NCI-H1105 treated with DMSO at 0.1 percent for 48 hours (cell line): ENCODE data around the gene TLNRD1.
A peak's percentile ranks its signal among the peaks of the same experiment; 100 is the strongest.
"Not testable (repeated sequence)": the region's sequence is repeated elsewhere in the genome, so short reads cannot be mapped to it uniquely, and the experiment has no call there.

Experiments used
- DNase-seq: peaks from one replicate; lab custom pipeline; 2025; lab: John Stamatoyannopoulos, UW

The TLNRD1 gene

DNA sequence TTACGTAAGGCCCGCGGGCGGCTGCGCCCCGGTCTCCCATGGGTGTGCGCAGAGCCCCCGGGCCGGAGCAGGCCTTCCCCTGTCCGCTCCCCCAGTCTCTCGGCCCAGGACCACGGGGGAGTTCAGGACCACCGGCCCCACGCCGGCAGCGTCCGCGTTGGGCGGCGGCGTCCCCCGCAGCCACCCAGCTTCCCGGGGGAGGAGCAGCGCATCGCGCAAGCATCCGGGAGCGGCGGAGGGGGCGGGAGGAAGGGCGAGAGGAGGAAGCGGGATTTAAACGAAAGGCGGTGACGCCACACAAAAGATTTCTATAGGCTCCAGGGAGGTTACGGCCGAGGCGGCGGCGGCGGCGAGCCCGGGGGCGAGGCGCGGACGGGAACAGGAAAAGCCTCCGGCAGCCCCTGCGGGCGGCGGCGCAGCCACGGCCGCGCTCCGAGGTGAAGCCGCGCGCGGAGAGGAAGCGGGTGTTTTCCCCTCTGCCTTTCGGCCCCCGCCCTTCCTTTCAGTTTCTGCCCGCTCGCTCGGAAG, at the start of gene TLNRD1:
Gene TLNRD1 (plus strand): TSS at position 300 of the 528 bp plus-strand sequence. CDS start 1,349 bp downstream, outside the sequence.
- DNase-seq = peak; percentile 72

DNA sequence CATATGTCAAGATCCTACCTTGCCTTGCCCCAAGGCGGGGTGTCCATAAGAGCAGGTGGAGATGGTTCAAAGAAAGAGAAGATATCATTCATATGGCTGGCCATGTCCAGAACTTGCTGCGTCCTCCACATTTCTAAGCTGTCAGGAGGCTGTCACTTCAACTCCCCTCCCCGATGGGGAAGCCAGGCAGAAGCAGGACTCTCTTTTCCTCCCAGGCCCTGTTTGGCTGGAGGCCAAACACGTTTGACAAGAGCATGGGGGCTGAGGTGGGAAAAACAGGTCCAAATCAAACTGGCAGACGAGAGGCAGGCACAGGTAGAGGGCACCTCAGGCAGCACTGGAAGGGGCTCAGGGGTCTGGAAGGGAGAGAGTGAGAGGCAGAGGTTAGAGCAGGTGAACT, 48.8 kb upstream of the TLNRD1 start:
- no peak for DNase-seq

DNA sequence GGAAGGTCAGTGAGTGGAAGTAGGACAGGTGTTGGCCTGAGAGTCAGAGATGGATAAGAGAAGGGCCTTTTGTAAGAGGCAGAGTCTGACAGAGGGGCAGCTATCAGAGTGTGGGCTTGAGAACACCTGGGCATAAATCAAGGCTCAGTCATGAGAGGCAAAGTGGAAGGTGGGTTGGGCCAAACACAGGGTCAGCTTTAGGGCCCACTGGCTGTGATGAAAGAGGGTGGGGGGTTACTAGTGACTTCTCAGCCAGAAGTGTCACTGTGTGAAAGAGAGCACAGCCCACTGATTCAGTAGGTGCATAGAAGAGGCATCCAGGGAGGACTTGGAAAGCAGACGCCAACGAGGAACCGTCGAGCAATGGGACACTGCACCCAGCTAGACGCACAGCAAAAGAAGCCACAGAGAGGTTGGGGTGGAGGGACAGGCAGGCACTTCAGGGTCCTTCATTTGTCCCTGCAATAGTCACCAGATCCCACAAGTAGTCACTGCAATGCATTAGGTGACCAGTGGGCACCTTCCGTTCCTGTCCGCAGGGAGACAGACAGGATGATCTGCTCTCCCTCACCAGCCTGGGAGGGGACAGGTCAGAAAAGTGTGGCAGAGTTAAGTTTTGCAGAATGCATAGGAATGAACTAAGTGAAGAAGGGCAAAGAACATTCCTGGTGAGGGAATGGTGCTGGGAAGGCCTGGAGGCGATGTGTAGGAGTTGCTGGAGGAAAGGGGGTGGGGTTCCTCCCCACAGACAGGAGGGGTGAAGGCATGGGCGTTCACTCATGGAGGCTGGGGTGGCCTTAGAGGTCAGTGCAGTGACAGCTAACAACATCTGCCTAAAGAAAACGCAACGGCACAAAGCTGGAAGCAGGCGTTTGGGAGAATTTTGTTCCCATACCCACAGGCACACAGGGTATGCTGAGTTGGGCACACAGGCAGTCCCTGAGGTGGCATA, 47.4 kb upstream of the TLNRD1 start:
- no peak for DNase-seq

DNA sequence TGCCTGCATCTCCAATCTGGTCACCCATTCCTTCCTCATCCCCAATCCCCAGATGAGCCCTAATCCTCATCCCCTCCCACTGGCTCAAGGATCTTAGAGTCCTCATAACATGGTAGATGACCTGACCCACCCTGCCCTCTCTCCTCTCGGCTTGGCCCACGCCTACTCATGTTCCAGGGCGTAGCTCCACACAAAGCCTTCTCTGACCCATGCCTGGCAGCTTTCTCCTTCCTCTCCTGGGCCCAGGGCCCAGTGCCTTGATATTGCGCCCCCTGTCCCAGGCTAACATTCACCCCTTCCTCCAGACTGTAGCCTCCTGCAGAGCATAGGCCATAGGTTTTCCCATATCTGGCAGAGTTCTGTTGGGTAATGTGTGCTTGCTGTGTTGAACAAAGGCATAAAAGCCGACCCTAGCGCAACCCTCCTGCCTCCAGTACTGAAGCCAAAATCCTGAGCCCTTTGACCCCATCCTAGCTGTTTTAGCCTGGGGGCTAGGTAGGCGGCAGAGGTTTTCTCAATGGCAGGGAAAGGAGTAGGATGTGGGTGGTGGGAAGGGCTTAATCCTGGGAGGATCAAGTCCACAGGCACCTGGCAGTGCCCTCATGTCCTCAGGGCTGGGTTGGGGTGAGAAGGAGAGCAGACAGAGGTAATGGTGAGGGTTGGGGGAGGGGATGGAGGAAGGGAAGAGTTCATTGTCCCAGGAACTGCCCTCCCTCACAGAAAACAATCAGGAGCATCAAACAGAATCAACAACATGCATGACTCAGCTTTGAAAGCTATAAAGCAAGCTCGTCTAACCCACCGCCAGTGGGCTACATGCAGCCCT, 46.6 kb upstream of the TLNRD1 start:
- no peak for DNase-seq

DNA sequence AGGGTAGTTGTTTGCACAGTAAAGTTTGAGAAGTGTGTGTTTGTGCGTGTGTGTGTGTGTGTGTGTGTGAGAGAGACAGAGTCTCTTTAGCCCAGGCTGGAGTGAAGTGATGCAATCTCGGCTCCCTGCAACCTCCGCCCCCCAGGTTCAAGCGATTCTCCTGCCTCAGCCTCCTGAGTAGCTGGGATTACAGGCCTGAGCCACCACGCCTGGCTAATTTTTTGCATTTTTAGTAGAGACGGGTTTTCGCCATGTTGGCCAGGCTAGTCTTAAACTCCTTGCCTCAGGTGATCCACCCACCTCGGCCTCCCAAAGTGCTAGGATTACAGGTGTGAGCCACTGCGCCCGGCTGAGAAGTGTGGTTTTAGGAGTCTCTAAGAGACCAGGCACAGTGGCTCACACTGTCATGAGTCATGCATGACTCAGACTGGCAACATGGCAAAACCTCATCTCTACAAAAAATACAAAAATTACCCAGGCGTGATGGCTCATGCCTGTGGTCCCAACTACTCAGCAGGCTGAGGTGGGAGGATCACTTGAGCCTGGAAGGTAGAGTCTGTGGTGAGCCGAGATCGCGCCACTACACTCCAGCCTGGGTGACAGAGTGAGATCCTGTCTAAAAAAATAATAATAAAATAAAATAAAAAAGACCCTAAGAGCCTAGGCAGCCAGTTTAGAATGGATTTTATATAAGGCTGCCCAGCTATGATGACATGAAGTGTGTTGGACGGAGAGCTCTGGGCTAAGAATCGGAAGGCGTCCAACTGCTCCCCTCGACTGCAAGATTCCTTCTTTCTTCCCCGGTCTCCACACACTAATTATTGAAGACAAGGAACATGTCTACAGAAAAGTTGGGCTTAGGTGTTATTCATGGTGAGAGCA, 44.9 kb upstream of the TLNRD1 start:
- DNase-seq = not testable (repeated sequence)

DNA sequence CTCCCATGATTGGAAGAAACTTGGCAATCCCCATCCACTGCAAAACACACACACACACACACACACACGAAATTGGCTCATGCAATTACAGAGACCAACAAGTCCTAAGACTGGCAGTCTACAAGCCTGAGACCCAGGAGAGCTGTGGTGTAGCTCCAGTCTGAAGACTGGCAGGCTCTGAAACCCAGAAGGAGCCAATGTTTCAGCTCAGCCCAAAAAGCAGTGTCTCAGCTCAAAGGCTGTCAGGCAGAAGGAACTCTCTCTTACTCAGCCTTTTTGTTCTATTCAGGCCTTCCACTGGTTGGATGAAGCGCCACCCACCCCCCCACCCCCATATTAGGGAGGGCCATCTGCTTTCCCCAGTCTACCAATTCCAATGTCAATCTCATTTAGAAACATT, 43.2 kb upstream of the TLNRD1 start:
- no peak for DNase-seq

DNA sequence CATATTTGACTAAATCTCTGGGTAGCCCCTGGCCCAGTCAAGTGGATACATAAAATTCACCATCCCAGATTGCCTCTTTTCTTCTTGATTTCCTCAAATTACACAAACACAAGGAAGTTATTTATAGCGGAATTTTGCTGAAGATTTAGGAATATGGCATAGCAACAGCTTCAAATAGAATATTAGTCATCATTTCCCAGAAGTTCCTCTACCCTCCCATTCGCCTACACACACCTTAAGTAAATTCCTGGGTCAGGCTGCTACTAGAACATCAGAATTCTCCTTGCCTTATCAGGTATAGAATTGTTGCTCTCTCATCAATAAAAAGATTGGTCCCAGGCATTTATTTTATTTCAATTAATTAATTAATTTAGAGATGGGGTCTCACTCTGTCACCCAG, 42.7 kb upstream of the TLNRD1 start:
- DNase-seq = no peak

DNA sequence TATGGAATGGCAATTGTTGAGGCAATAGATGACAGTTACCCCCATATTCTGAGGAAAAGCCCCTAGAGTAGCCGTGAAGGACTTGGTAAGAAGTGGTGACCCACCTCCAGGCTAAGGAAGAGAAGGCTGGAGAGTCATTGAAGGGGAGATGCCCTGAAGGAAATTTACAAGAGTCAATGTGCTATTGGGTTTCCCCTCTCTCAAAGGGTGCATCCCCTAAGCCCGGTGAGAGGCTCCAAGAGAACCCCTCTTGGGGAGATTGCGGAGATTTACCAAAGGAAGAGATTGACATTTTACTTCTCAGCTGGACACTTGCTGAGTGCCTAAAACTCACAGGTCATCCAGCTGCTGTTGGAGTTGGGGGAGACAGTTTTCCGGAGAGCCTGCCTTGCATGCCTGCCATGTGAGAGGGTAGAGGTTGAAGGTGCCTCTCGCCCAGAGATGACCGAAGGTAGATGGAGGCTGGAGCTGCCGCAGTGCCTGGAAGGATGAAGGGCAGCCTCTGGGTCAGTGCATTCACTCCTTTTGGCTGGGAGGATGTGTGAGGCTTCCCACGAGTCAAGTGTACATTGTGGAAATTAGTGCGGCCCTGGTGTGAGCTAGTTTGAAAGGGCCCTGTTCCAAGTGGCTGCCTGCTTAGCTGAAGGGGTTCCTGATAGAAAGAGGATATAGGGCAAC, 41.8 kb upstream of the TLNRD1 start:
- no peak for DNase-seq

DNA sequence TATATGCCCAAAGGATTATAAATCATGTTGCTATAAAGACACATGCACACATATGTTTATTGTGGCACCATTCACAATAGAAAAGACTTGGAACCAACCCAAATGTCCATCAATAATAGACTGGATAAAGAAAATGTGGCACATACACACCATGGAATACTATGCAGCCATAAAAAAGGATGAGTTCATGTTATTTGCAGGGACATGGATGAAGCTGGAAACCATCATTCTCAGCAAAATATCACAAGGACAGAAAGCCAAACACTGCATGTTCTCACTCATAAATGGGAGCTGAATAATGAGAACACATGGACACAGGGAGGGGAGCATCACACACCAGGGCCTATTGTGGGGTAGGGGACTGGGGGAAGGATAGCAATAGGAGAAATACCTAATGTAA, 35.3 kb upstream of the TLNRD1 start:
- DNase-seq = not testable (repeated sequence)

DNA sequence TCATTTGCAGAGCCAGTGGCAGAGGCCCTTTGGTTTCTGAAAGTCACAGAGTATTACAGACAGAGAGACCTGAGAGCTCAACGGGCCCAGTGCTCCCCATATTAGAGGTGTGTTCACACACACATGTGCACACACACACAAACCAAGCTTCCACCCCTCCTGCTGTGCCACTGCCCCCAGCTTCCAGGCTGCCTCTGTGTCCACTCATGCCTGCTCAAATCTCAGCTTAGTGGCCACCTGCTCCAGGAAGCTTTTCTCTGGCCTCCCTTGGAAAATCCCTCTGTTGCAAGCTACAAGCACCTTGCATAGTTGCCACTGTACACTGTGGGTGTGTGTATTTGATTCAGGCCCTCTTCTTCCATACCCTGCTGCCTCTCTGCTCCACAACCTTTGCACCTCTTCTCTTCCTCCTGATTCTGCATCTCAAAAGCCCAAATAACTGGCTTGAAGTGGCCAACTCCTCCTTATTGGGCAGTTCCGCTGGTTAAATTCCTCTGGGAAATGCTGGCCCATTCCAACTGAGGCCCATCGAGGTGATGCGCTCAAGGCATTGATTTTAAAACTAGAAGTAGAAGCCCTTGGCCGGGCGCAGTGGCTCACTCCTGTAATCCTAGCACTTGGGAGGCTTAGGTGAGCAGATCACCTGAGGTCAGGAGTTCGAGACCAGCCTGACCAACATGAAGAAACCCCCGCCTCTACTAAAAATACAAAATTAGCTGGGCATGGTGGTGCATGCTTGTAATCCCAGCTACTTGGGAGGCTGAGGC, 34.1 kb upstream of the TLNRD1 start:
- no peak for DNase-seq

DNA sequence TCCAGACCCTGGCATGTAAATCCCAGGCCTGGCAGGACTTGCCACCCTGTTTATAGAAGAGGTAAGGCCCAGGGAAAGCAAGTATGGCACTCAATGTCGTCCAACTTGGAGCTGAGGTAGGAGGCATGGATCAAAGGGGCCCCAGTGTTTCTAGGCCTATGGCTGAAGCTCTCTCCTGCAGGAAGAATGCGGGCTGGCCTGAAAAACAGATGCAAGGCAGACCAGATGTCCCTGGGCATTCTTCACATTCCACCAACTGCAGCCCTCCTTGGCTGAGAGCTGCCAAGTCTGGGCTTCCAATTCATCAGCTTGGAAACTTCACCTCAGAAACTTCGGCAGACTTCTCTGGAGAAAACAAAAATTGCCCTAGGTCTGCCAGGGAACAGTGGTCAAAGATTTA, 33.3 kb upstream of the TLNRD1 start:
- no peak for DNase-seq

DNA sequence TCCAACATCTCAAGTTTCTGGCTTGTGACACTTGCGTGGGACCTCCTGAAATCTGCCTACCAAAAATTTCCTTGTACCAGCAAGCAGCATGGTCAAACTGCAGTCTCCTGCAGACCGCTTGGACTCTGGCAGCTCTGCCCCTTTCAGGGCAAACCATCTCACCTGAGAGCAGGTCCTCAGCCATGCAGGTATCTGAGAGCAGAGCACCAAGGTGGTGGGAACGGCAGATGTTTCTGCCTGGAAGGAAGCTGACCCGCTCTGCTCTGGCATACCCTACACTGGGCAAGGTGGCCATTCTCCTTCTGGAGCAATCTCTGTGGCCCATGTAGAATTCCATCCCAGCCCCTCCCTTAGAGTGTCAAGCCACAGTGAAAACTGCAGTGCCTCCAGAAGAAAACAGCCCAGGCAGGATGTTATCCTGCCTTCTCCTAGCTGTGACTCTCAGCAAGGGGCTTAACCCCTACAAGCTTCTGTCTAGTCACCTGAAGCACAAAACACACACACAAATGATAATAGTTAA, 32.7 kb upstream of the TLNRD1 start:
- no peak for DNase-seq

DNA sequence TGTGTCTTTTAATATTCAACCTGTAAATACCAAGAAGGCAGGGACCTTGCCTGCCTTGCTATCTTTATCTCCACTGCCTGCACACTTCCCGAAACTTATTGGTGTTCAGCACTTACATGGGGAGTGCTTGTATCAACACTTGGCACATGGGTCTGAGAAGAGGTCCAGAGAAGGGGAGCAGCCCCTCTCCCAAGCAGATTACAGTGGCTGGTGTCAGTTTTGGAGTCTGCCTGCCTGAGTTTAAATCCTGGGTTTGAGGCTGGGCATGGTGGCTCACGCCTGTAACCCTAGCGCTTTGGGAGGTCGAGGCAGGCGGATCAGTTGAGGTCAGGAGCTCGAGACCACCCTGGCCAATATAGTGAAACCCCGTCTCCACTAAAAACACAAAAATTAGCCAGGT, 31.4 kb upstream of the TLNRD1 start:
- DNase-seq = no peak

DNA sequence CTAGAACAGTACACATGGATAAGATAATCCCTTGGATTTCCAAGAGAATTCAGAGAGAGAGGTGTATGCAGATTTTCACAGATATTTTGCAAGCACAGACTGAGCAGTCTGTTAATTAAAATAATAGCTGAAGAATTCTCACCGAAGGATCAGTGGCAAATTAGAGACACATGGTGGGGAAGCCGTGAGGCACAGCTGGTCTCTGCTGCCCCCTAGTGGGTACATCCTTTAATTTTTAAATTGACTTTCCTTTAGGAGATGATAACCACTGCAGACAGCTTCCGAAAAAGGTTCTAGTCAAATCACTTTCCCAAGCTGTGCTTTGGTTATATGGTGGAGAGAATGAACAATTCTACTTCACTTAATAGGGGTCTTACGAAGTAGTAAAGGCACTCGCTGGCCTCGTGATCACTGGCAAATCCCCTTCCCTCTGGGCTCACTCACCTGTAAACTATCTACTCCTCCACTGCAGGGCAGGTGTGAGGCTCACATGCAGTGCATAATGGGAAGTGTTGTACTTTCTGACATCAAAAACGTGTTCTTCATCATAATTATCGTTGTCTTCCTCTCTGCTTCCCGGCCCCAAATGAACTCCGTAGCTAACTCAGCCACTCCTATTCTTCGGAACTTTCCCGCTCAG, 30.6 kb upstream of the TLNRD1 start:
- DNase-seq = peak; percentile 37

DNA sequence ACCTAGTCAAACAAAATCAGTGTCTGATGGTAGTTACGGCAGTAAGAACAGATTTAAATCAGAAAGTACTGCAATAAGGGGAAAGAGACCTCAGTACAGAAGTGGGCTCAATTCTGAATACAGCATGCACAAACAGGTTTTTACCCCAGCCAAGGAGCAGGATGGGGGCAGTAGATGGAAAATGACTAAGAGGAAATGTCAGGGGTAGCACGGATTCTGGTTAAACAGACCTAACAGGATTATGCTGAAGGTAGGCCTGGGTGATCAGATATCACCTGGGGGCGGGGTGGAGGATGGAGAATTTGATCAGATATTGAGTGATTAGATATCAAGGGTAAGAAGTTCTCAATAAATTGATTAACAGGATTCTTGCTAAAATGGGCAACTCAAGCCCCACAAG, 30.1 kb upstream of the TLNRD1 start:
- DNase-seq = no peak

DNA sequence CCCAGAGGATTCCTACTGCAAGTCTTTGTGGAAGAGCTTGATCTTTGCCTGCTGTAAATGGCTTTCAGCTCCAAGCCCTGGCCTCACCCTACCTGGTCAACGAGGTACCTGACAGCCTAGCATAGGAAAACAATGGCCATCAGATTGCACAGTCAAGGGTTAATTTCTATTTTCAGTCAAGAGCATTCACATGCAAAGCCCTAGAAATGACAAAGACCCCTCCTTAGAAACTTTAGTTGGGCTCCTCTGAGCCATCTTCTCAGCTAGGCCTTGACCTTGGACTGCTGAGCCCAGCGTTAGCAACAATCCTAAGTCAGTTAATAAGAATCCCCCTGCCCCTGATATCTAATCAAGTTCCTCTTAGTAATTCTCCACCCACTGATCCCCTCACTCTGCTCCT, 29.6 kb upstream of the TLNRD1 start:
- DNase-seq = no peak

DNA sequence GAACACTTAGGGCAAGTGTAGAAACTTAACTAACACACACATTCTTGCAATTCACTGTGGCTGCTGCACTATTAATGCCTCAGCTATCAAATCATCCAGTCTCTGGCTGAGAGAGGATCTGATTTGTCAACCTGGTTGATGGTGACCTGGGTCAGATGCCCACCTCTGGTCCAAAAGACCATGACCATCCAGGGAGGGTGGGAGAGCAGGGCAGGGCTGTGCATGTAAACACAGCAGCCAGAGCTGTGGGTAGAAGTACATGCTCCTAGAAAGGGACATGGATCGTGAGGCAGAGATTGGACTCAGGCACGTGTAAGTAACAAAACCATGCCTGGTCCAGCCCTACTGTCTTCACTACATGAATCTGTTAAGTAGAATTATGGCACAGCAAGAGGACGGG, 28.4 kb upstream of the TLNRD1 start:
- DNase-seq = no peak

DNA sequence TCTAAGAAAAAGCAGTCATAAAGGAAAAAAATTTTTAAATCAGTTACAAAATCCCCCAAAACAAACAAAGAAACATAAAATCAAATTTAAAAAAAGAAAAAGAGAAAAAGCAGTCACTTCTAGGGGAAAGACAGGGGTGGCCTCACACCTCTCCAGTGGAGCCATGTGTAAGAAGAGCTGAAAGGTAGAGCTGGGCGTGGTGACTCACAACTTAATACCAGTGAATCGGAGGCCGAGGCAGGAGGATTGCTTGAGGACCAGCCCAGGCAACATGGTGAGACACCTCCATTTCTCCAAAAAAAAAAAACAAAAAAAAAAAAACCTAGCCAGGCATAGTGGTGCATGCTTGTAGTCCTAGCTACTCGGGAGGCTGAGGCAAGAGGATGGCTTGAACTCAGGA, 25.8 kb upstream of the TLNRD1 start:
- no peak for DNase-seq

DNA sequence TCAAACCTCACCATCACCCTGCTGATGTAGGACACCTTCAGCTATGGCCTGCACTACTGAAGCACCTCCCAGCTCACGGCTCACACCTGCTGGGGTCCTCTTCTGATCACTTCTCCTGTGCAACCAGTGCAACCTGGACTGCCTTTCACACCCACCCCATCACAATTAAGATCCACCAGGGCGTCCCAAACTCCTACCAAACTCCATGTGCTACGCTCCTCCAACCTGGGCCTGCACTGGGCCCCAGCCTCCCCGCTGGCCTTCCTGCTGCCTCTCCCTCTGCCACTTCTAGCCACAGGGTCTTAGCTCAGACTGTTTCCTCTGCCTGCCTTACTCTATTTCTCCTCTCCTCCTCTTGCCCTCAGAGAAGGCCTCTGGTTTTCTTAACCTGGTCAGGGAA, 23.9 kb upstream of the TLNRD1 start:
- no peak for DNase-seq

DNA sequence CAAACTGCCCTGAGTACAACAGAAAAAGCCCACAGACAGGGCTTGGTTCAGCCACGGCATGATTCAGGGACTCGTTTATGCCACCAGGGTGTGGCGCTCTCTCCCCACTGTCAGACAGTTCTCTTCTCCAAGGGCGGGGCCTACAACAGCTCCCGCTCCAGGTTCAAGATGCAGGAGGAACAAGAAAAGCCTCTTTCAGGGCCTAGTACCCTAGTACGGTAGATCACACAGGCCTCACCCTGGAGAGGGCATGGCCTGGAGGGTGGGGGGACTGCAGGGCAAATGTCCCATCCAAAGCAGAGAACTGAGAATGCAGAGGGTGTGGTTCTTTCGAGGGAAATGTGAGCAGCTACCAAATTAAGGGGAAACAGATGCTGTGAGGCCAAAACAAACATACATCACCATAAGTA, 23.1 kb upstream of the TLNRD1 start:
- DNase-seq = no peak
